K562 (cell line): Measurements from ENCODE around the gene HECW1. TPM values are rescaled to one million over a fixed set of nuclear protein-coding genes. Genes with fewer than 3 reads are reported as not detected.
A peak's percentile ranks its signal among the peaks of the same experiment; 100 is the strongest.

Experiments
- BCLAF1 ChIP-seq, 2 experiments: fragments of 450-650 bp in 1 of 2; IDR thresholded peaks; 2 replicates each; pipeline ENCODE4 v1.6.1; 2011 to 2017; ENCODE audit warnings: low read depth in 2 of 2, antibody characterized with exemption in 1 of 2, borderline replicate concordance in 1 of 2, low read length in 1 of 2, mild to moderate bottlenecking in 1 of 2, mixed read lengths in 1 of 2; ENCODE audit not compliant: control insufficient read depth in 1 of 2
- CCNT2 ChIP-seq: IDR thresholded peaks from 2 replicates; pipeline ENCODE4 v1.6.1; 2011; ENCODE audit warnings: borderline replicate concordance, low read depth, mild to moderate bottlenecking, moderate library complexity, mixed read lengths, low read length; ENCODE audit not compliant: insufficient read length; ENCODE audit errors: extremely low read depth
- NCOA4 ChIP-seq: fragments of 450-650 bp; IDR thresholded peaks from 2 replicates; pipeline ENCODE4 v1.6.1; 2018; ENCODE audit warnings: mild to moderate bottlenecking; ENCODE audit not compliant: partially characterized antibody
- PBX2 ChIP-seq, 2 experiments: IDR thresholded peaks in 1 of 2; conservative IDR thresholded peaks in 1 of 2; 2 replicates each; pipeline ENCODE4 v1.6.1; 2016; ENCODE audit warnings: low read depth in 2 of 2, mild to moderate bottlenecking in 1 of 2, missing compliant biosample characterization in 1 of 2, missing genetic modification characterization in 1 of 2, moderate library complexity in 1 of 2
- PRMT5 ChIP-seq: sonication (generic); formaldehyde crosslinking; IDR thresholded peaks from 2 replicates; pipeline ENCODE4 v1.5.0; 2020; ENCODE audit warnings: missing genetic modification reagents
- RBM22 ChIP-seq: fragments of 200-400 bp; formaldehyde crosslinking; IDR thresholded peaks from 2 replicates; pipeline ENCODE4 v1.6.1; 2018; ENCODE audit warnings: low read length, low read depth; ENCODE audit not compliant: poor library complexity, severe bottlenecking
- SIN3A ChIP-seq, 2 experiments: fragments of 150-350 bp in 1 of 2; IDR thresholded peaks; 2 replicates each; pipeline ENCODE4 v1.6.1; 2011 to 2016; ENCODE audit warnings: borderline replicate concordance in 2 of 2, low read depth in 2 of 2, low read length in 2 of 2, mild to moderate bottlenecking in 2 of 2, moderate library complexity in 2 of 2; ENCODE audit not compliant: control insufficient read depth in 1 of 2
- STAT5B ChIP-seq: fragments of 250-450 bp; sonication (Bioruptor Pico); IDR thresholded peaks from 2 replicates; pipeline ENCODE4 v1.8.0; 2021; ENCODE audit warnings: mild to moderate bottlenecking, inconsistent platforms
- ZBTB26 ChIP-seq: fragments of 450-650 bp; formaldehyde crosslinking; IDR thresholded peaks from 2 replicates; pipeline ENCODE4 v1.4.0; 2022; ENCODE audit warnings: missing genetic modification characterization
- ZNF140 ChIP-seq: fragments of 250-450 bp; sonication (Bioruptor Pico); IDR thresholded peaks from 2 replicates; pipeline ENCODE4 v1.8.0; 2021; ENCODE audit warnings: moderate library complexity, mild to moderate bottlenecking, inconsistent platforms
- ZNF277 ChIP-seq: fragments of 250-450 bp; sonication (Bioruptor Pico); IDR thresholded peaks from 2 replicates; pipeline ENCODE4 v1.8.0; 2022; ENCODE audit warnings: inconsistent platforms, mild to moderate bottlenecking, moderate library complexity, borderline replicate concordance
- ZNF354B ChIP-seq: fragments of 250-450 bp; sonication (Bioruptor Pico); IDR thresholded peaks from 2 replicates; pipeline ENCODE4 v1.4.0; 2020
- ZNF512 ChIP-seq: IDR thresholded peaks from 2 replicates; pipeline ENCODE4 v1.6.1; 2016; ENCODE audit warnings: missing genetic modification characterization, missing compliant biosample characterization
- polyA plus RNA-seq, 8 experiments: library from polyadenylated mRNA; depleted of rRNA in 4 of 8; stranded (reverse) in 5 of 8; unstranded in 3 of 8; fragments of >200 nt; fragmentation: Nextera tagmentation in 2 of 8; fragmentation: Illumina TruSeq in 1 of 8; extraction: Ambion mirVana in 2 of 8; extraction: Trizol in 1 of 8; gene quantifications; 2 replicates each; pipeline versions ENCODE4 v1.2.1 to v1.2.3, GENCODE V29; 2011 to 2014; ENCODE audit warnings: inconsistent platforms in 1 of 8, missing spikeins in 1 of 8
- total RNA-seq, 7 experiments: library from RNA; depleted of rRNA in 6 of 7; stranded (reverse); fragments of >200 nt in 6 of 7; fragmentation: Illumina TruSeq in 2 of 7; extraction: Trizol in 2 of 7; gene quantifications; 2 replicates each; pipeline versions ENCODE4 v1.2.1 to v1.2.3, GENCODE V29; 2011 to 2021; ENCODE audit warnings: low replicate concordance in 1 of 7

The HECW1 gene
- total and polyA plus RNA-seq, 9 of the 15 experiments (the other 6 are each of a cell fraction or from before 2014, with no cell fraction given) = 0.07 to 0.31 (median 0.13) TPM; not detected in 4

- no peak for TF ChIP-seq PBX2 (CRISPR knock-in tag; IDR thresholded peaks at IDR 0.05; ENCODE audit: low read depth)
- peak; percentile 42; the same call in 1 of the 2 replicates for TF ChIP-seq PBX2 (tag; conservative IDR thresholded peaks at IDR 0.05; ENCODE audit: low read depth)
- TF ChIP-seq ZBTB26 (CRISPR knock-in tag) = no peak
- no peak for TF ChIP-seq ZNF140 (CRISPR knock-in tag)
- no peak for TF ChIP-seq NCOA4
- no peak for TF ChIP-seq BCLAF1 (IDR thresholded peaks at IDR 0.05; ENCODE audit: borderline replicate concordance in 1 of 2, control insufficient read depth in 1 of 2, low read depth in 2 of 2, low read length in 1 of 2)
- no peak for TF ChIP-seq CCNT2
- no peak for TF ChIP-seq PRMT5 (CRISPR knock-in tag)
- TF ChIP-seq RBM22 = no peak
- TF ChIP-seq ZNF277 = no peak
- TF ChIP-seq STAT5B (CRISPR knock-in tag) = no peak
- TF ChIP-seq SIN3A (IDR thresholded peaks at IDR 0.05; ENCODE audit: borderline replicate concordance in 2 of 2, control insufficient read depth in 1 of 2, low read depth in 2 of 2, low read length in 2 of 2) = no peak
- peak; percentile 97 for TF ChIP-seq ZNF512 (tag)
- no peak for TF ChIP-seq ZNF354B (CRISPR knock-in tag)
Observed at GRCh38 chr7:43465581-43466554, 353.4 kb downstream of the HECW1 start (continued).
